ENCODE measurements around the gene CTNNBL1. TPM values are rescaled to one million over a fixed set of nuclear protein-coding genes. Genes with fewer than 3 reads are reported as not detected.

Gene CTNNBL1
- total RNA-seq, 1 experiment from 2014 or later, result 55.4 TPM

GRCh38 chr20:37669062-37669772, 24.6 kb upstream of the CTNNBL1 start:
- Histone ChIP-seq H4K20me1 (ENCODE audit: insufficient read depth) (no peaks in the 10 kb centered on the region), H3K9me3 (ENCODE audit: control insufficient read depth in 1 of 2, insufficient read depth in 1 of 2, low read depth in 1 of 2, low read length in 2 of 2) (no peaks in the 10 kb centered on the region), H3K4me3 (replicated peaks in 1 of 2; ENCODE audit: low read depth in 1 of 2, low read length in 2 of 2) (no peak overlapping the region), H3K4me2 (ENCODE audit: low read length) (no peak overlapping the region), H3K27ac (ENCODE audit: low read depth, low read length) (no peak overlapping the region), H3K4me1 (ENCODE audit: control insufficient read depth in 1 of 2, insufficient read depth in 2 of 2, low read length in 2 of 2) (no peaks in the 10 kb centered on the region), H3K36me3 (ENCODE audit: control insufficient read depth in 1 of 2, insufficient read depth in 2 of 2, low read length in 2 of 2) (no peaks in the 10 kb centered on the region), H3K79me2 (ENCODE audit: insufficient read depth, low read length) (no peaks in the 10 kb centered on the region), H3K9ac (ENCODE audit: low read length) (no peak overlapping the region), H3K9me2 (ENCODE audit: insufficient read depth) (no peaks in the 10 kb centered on the region), H3K27me3 (ENCODE audit: insufficient read depth, low read length) (peaks cover 14% of the 10 kb centered on the region), H2AFZ (ENCODE audit: low read depth, low read length, poor library complexity, severe bottlenecking) (no peak overlapping the region)
- BruUV-seq (replicated peaks), result no TSS peak
- ChIA-PET RAD21 (ENCODE audit: low non-redundant PET in 1 of 2, low total read pairs in 2 of 2, uncharacterized antibody in 2 of 2, unreplicated experiment in 2 of 2) (no interaction called here), CTCF (no interaction called here), POLR2A (no interaction called here)
- ATAC-seq, result no peak
- TF ChIP-seq ZFX (IDR thresholded peaks at IDR 0.05) (no peak), POLR2AphosphoS5 (IDR thresholded peaks at IDR 0.05; ENCODE audit: low read depth, low read length) (no peak), ELF1 (IDR thresholded peaks at IDR 0.05; ENCODE audit: borderline replicate concordance, low read depth) (no peak), ZNF274 (IDR thresholded peaks at IDR 0.05; ENCODE audit: low read depth, low read length) (no peak), CTCF (IDR thresholded peaks at IDR 0.05 in 2 of 3, conservative IDR thresholded peaks at IDR 0.05 in 1 of 3; ENCODE audit: borderline replicate concordance in 1 of 3, insufficient read depth in 1 of 3, low read depth in 2 of 3, low read length in 2 of 3) (no peak), ATF3 (IDR thresholded peaks at IDR 0.05) (no peak), TCF7L2 (IDR thresholded peaks at IDR 0.05; ENCODE audit: borderline replicate concordance, extremely low read depth, insufficient read depth, insufficient read length) (no peak), EZH2phosphoT487 (IDR thresholded peaks at IDR 0.05; ENCODE audit: borderline replicate concordance) (no peak), RAD21 (IDR thresholded peaks at IDR 0.05; ENCODE audit: low read depth) (no peak), SP1 (IDR thresholded peaks at IDR 0.05; ENCODE audit: low read depth) (no peak), YY1 (IDR thresholded peaks at IDR 0.05; ENCODE audit: extremely low read depth, insufficient replicate concordance, low read depth, low read length) (no peak), SIN3A (IDR thresholded peaks at IDR 0.05; ENCODE audit: low read depth) (no peak), CBX3 (IDR thresholded peaks at IDR 0.05; ENCODE audit: low read depth) (no peak)
- no peak for DNase-seq (ENCODE audit: low read depth, low spot score)
- intact Hi-C loops (cut with micrococcal nuclease), result no loop called here

All from HCT116 (cell line).